ENCODE measurements around the gene CTBP1. TPM values are rescaled to one million over a fixed set of nuclear protein-coding genes. Genes with fewer than 3 reads are reported as not detected.

Gene CTBP1
- polyA plus RNA-seq, 1 donor from 2014 or later: 325 TPM

- H3K9me3 ChIP-seq (ENCODE audit: low read length): no peaks in the 10 kb centered on the region
- no peak overlapping the region for H3K27ac ChIP-seq (ENCODE audit: low read length)
- no peak overlapping the region for H3K4me3 ChIP-seq (ENCODE audit: low read length)
- TF ChIP-seq, protein P1, sequence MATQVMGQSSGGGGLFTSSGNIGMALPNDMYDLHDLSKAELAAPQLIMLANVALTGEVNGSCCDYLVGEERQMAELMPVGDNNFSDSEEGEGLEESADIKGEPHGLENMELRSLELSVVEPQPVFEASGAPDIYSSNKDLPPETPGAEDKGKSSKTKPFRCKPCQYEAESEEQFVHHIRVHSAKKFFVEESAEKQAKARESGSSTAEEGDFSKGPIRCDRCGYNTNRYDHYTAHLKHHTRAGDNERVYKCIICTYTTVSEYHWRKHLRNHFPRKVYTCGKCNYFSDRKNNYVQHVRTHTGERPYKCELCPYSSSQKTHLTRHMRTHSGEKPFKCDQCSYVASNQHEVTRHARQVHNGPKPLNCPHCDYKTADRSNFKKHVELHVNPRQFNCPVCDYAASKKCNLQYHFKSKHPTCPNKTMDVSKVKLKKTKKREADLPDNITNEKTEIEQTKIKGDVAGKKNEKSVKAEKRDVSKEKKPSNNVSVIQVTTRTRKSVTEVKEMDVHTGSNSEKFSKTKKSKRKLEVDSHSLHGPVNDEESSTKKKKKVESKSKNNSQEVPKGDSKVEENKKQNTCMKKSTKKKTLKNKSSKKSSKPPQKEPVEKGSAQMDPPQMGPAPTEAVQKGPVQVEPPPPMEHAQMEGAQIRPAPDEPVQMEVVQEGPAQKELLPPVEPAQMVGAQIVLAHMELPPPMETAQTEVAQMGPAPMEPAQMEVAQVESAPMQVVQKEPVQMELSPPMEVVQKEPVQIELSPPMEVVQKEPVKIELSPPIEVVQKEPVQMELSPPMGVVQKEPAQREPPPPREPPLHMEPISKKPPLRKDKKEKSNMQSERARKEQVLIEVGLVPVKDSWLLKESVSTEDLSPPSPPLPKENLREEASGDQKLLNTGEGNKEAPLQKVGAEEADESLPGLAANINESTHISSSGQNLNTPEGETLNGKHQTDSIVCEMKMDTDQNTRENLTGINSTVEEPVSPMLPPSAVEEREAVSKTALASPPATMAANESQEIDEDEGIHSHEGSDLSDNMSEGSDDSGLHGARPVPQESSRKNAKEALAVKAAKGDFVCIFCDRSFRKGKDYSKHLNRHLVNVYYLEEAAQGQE (IDR thresholded peaks at IDR 0.05; ENCODE audit: borderline replicate concordance): no peak
- TF ChIP-seq TAF1 (IDR thresholded peaks at IDR 0.05; ENCODE audit: low read depth) (no peak), CTCF (IDR thresholded peaks at IDR 0.05; ENCODE audit: poor library complexity, severe bottlenecking) (no peak), MXI1 (conservative IDR thresholded peaks at IDR 0.05; ENCODE audit: poor library complexity, severe bottlenecking) (no peak)
- peaks cover 22% of the 10 kb centered on the region for H4K20me1 ChIP-seq (ENCODE audit: insufficient read depth)
- H3K9me2 ChIP-seq (ENCODE audit: insufficient read depth, low read length): no peaks in the 10 kb centered on the region
- H2AFZ ChIP-seq (ENCODE audit: low read depth, low read length): no peak overlapping the region
- H3K36me3 ChIP-seq (ENCODE audit: insufficient read depth, low read length): peaks cover 4% of the 10 kb centered on the region
- no peaks in the 10 kb centered on the region for H3K27me3 ChIP-seq (ENCODE audit: insufficient read depth, low read depth, low read length)
- H3F3A ChIP-seq (ENCODE audit: insufficient read depth, low read length, poor library complexity, severe bottlenecking): no peaks in the 10 kb centered on the region
- H3K9ac ChIP-seq (ENCODE audit: low read length): no peak overlapping the region
- H3K4me2 ChIP-seq (ENCODE audit: low read length): no peak overlapping the region
- H3K79me2 ChIP-seq (replicated peaks; ENCODE audit: insufficient read depth, low read length): peaks cover 57% of the 10 kb centered on the region
These were observed 8.0 kb downstream of the CTBP1 start for GRCh38 chr4:1240721-1241465.

DNA sequence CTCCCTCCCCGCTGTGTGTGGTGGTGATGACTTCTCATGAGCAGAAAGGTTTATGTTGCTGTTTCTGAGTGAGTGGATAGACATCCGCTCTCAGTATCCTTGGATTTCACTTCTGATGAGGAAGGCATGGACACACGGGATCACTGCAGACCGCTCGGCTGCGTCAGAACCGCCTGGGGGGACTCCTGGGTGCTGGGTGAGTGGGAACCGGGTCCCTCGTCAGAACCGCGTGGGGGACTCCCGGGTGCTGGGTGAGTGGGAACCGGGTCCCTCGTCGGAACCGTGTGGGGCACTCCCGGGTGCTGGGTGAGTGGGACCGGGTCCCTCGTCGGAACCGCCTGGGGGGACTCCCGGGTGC is 9.0 kb downstream of the CTBP1 start:
- no peaks in the 10 kb centered on the region for H3F3A ChIP-seq (ENCODE audit: insufficient read depth, low read length, poor library complexity, severe bottlenecking)
- H3K27me3 ChIP-seq (ENCODE audit: insufficient read depth, low read depth, low read length): no peaks in the 10 kb centered on the region
- no peak overlapping the region for H3K27ac ChIP-seq (ENCODE audit: low read length)
- H3K9me2 ChIP-seq (ENCODE audit: insufficient read depth, low read length): no peaks in the 10 kb centered on the region
- no peaks in the 10 kb centered on the region for H3K9me3 ChIP-seq (ENCODE audit: low read length)
- H3K4me2 ChIP-seq (ENCODE audit: low read length): no peak overlapping the region
- H3K79me2 ChIP-seq (replicated peaks; ENCODE audit: insufficient read depth, low read length): peaks cover 54% of the 10 kb centered on the region
- H3K36me3 ChIP-seq (ENCODE audit: insufficient read depth, low read length): peaks cover 4% of the 10 kb centered on the region
- no peak overlapping the region for H3K9ac ChIP-seq (ENCODE audit: low read length)
- H2AFZ ChIP-seq (ENCODE audit: low read depth, low read length): no peak overlapping the region
- H4K20me1 ChIP-seq (ENCODE audit: insufficient read depth): peaks cover 15% of the 10 kb centered on the region
- H3K4me3 ChIP-seq (ENCODE audit: low read length): no peak overlapping the region
- TF ChIP-seq MXI1 (conservative IDR thresholded peaks at IDR 0.05; ENCODE audit: poor library complexity, severe bottlenecking): no peak

- H4K20me1 ChIP-seq (ENCODE audit: insufficient read depth): peaks cover 10% of the 10 kb centered on the region
- H3K4me3 ChIP-seq (ENCODE audit: low read length): no peak overlapping the region
- no peak overlapping the region for H3K27ac ChIP-seq (ENCODE audit: low read length)
- H3K79me2 ChIP-seq (replicated peaks; ENCODE audit: insufficient read depth, low read length): peaks cover 49% of the 10 kb centered on the region
- no peak overlapping the region for H3K9ac ChIP-seq (ENCODE audit: low read length)
- no peak overlapping the region for H2AFZ ChIP-seq (ENCODE audit: low read depth, low read length)
- H3K9me2 ChIP-seq (ENCODE audit: insufficient read depth, low read length): no peaks in the 10 kb centered on the region
- H3K4me2 ChIP-seq (ENCODE audit: low read length): no peak overlapping the region
- no peaks in the 10 kb centered on the region for H3K27me3 ChIP-seq (ENCODE audit: insufficient read depth, low read depth, low read length)
- H3K36me3 ChIP-seq (ENCODE audit: insufficient read depth, low read length): peaks cover 4% of the 10 kb centered on the region
- H3K9me3 ChIP-seq (ENCODE audit: low read length): no peaks in the 10 kb centered on the region
- no peaks in the 10 kb centered on the region for H3F3A ChIP-seq (ENCODE audit: insufficient read depth, low read length, poor library complexity, severe bottlenecking)
- TF ChIP-seq RAD21 (conservative IDR thresholded peaks at IDR 0.05) (no peak), MXI1 (conservative IDR thresholded peaks at IDR 0.05; ENCODE audit: poor library complexity, severe bottlenecking) (no peak), EP300 (conservative IDR thresholded peaks at IDR 0.05; ENCODE audit: poor library complexity, severe bottlenecking) (no peak), EZH2 (IDR thresholded peaks at IDR 0.05; ENCODE audit: borderline replicate concordance, insufficient read depth, low read length, poor library complexity, severe bottlenecking) (no peak), CTCF (IDR thresholded peaks at IDR 0.05; ENCODE audit: poor library complexity, severe bottlenecking) (no peak), TAF1 (IDR thresholded peaks at IDR 0.05; ENCODE audit: low read depth) (no peak), POLR2AphosphoS5 (IDR thresholded peaks at IDR 0.05) (no peak)
- TF ChIP-seq, protein P1 (IDR thresholded peaks at IDR 0.05; ENCODE audit: borderline replicate concordance): no peak
These were observed 9.6 kb downstream of the CTBP1 start for GRCh38 chr4:1239141-1239949.
